Calu3 (cell line): ENCODE results near the gene ZNF428. TPM values are rescaled to one million over a fixed set of nuclear protein-coding genes. Genes with fewer than 3 reads are reported as not detected.

Experiments used
- BruUV-seq: library from RNA; stranded (reverse); fragments of 400-500 nt; replicated peaks from 2 replicates; lab custom pipeline; 2021; lab: Mats Ljungman, UMichigan
- CTCF ChIA-PET: fragments of 300-600 bp; sonication (Branson Sonifier 250); formaldehyde crosslinking; loops from one replicate; lab custom pipeline; 2022; ENCODE audit warnings: antibody characterized with exemption; lab: Charles Lee
- DNase-seq: peaks from one replicate; pipeline ENCODE4 v3.0.0; 2022
- H3K27ac Mint-ChIP-seq: one replicate; pipeline ENCODE4 v1.8.0; 2022; ENCODE audit warnings: mixed read lengths; ENCODE audit not compliant: unreplicated experiment
- H3K27me3 Mint-ChIP-seq: one replicate; pipeline ENCODE4 v1.8.0; 2022; ENCODE audit warnings: mixed read lengths; ENCODE audit not compliant: unreplicated experiment
- H3K36me3 Mint-ChIP-seq: one replicate; pipeline ENCODE4 v1.8.0; 2022; ENCODE audit warnings: mild to moderate bottlenecking, moderate library complexity, mixed read lengths; ENCODE audit not compliant: insufficient read depth, unreplicated experiment
- H3K4me1 Mint-ChIP-seq: one replicate; pipeline ENCODE4 v1.8.0; 2022; ENCODE audit warnings: mild to moderate bottlenecking, low read depth, mixed read lengths; ENCODE audit not compliant: unreplicated experiment
- H3K4me3 Mint-ChIP-seq: one replicate; pipeline ENCODE4 v1.8.0; 2022; ENCODE audit warnings: mild to moderate bottlenecking, low read depth, moderate library complexity, mixed read lengths; ENCODE audit not compliant: unreplicated experiment
- H3K9me3 Mint-ChIP-seq: one replicate; pipeline ENCODE4 v1.8.0; 2022; ENCODE audit warnings: low read depth, mixed read lengths; ENCODE audit not compliant: unreplicated experiment
- intact Hi-C: fragments of 100-400 bp; cut with micrococcal nuclease; formaldehyde crosslinking; loops from one replicate; pipeline ENCODE4 v1.10.0; 2022; ENCODE audit not compliant: unreplicated experiment
- total RNA-seq: library from RNA; stranded (reverse); gene quantifications from 2 replicates; pipeline ENCODE4 v1.2.3, GENCODE V29; 2022
- TF ChIP-seq, protein P1 (sequence below): fragments of 200-600 bp; IDR thresholded peaks from one replicate; pipeline ENCODE4 v1.8.0; 2022; ENCODE audit warnings: antibody characterized with exemption; ENCODE audit not compliant: unreplicated experiment

The ZNF428 gene
- total RNA-seq, 1 experiment from 2014 or later = 32.8 TPM

DNA sequence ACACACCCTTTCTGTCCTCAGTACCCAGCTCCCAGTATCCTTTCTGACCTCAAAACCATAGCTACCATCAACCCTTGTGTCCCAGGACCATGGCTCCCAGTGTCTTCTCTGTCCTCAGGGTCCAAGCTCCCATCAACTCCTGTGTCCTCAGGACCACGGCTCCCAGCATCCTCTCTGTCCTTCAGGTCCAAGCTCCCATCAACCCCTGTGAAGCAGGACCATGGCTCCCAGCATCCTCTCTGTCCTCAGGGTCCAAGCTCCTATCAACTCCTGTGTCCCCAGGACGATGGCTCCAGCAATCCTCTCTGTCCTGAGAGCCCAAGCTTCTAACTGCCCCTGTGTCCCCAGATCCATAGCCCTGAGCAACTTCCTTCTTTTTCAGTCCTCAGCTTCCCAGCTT, 21.9 kb upstream of the ZNF428 start:
- DNase-seq = no peak
- CTCF ChIA-PET = interaction anchor here (0.5 to 0.7 kb wide), 2 partner anchors 94 to 137 kb away, joined by 4 to 7 read pairs; partner anchors contain the start of gene PHLDB3
- Mint-ChIP-seq H3K36me3 (peaks cover 29% of the 10 kb centered on the region), H3K4me1 (peaks cover 25% of the 10 kb centered on the region), H3K9me3 (peaks cover under 1% of the 10 kb centered on the region), H3K27me3 (peaks cover 45% of the 10 kb centered on the region), H3K27ac (peak overlapping the region; percentile 53), H3K4me3 (peak overlapping the region; percentile 74)
- intact Hi-C loops = no loop called here
- BruUV-seq = no TSS peak
- TF ChIP-seq, protein P1, sequence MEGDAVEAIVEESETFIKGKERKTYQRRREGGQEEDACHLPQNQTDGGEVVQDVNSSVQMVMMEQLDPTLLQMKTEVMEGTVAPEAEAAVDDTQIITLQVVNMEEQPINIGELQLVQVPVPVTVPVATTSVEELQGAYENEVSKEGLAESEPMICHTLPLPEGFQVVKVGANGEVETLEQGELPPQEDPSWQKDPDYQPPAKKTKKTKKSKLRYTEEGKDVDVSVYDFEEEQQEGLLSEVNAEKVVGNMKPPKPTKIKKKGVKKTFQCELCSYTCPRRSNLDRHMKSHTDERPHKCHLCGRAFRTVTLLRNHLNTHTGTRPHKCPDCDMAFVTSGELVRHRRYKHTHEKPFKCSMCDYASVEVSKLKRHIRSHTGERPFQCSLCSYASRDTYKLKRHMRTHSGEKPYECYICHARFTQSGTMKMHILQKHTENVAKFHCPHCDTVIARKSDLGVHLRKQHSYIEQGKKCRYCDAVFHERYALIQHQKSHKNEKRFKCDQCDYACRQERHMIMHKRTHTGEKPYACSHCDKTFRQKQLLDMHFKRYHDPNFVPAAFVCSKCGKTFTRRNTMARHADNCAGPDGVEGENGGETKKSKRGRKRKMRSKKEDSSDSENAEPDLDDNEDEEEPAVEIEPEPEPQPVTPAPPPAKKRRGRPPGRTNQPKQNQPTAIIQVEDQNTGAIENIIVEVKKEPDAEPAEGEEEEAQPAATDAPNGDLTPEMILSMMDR = no peak

DNA sequence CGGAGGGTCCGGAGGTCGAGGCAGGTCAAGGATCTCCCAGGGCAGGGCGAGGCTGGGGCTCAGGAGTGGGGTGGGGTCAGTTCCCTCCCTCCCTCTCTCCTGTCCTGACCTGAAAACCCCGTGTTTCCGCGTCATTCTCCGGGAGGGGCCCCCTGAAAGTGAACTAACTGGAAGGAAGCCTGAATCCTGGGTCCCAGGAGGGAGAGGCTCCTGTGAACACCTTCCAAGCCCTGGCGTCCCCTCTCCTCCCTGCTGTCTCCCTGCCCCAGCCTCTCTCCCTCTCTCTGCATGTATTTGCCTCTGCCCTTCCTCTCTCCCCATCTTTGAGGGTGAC, 21.0 kb upstream of the ZNF428 start:
- CTCF ChIA-PET = interaction anchor here (0.7 kb wide), 1 partner anchor 28 kb away, joined by 4 read pairs; no protein-coding TSS in a partner anchor
- Mint-ChIP-seq H3K27me3 (peaks cover 45% of the 10 kb centered on the region), H3K4me3 (peak overlapping the region; percentile 74), H3K36me3 (peaks cover 32% of the 10 kb centered on the region), H3K27ac (peak overlapping the region; percentile 10), H3K9me3 (no peaks in the 10 kb centered on the region), H3K4me1 (peaks cover 25% of the 10 kb centered on the region)
- intact Hi-C loops = no loop called here
- DNase-seq = no peak
- no TSS peak for BruUV-seq
- TF ChIP-seq, protein P1 = no peak

DNA sequence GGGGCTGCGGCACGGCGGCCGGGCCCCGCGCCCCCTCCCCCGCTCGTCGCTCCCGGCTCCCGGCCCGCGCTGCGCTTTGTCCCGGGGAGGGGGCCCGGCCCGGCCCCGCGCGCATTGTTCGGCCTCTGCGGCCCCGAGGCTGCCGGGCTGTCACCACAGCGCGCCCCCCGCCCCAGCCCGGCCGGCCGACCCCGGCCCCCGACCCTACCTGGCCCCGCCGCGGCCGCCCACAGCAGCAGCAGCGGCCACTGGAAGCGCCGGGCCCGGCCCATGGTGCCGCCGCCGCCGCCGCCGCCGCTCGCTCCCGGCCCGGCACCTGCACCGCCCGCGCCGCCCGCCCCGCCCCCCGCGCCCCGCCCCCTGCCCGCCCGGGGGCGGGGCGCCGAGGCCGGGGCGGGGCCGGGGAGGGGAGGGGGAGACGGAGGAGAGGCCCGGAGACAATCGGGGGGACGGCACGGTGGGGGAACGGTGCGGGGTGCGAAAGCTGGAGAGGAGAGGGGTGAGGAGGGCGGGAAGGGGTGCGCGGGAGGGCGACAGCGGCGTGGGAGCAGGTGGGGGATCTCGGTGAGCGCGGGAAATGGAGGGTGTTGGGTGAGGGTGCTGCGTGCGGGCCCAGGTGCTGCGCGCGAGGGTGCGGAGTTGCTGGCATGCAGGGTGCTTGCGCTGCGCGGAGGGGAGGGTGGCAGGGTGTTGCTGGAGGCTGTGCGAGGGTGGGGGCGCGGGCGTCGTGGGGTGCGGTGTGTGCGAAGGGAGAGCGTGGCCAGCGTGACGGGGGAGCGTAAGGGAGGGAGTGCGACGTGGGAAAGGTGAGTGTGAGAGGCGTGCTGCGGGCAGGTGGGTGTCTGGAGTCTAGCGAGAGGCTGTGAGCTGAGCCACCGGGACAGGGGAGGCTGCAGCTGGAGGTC, 20.3 kb upstream of the ZNF428 start, which contains the start of gene CADM4:
Gene CADM4, minus strand, starts transcription at position 332 of the 905 bp plus-strand sequence. Its CDS starts 60 bp downstream, at position 272.
- peak; percentile 45 for DNase-seq
- TF ChIP-seq, protein P1 = no peak
- intact Hi-C loops = no loop called here
- CTCF ChIA-PET = interaction anchor here (0.7 kb wide), 1 partner anchor 28 kb away, joined by 4 read pairs; no protein-coding TSS in a partner anchor
- H3K4me1 Mint-ChIP-seq = peaks cover 25% of the 10 kb centered on the region
- H3K27ac Mint-ChIP-seq = peak within 1 kb of the TSS; percentile 70
- H3K36me3 Mint-ChIP-seq = peaks cover 32% of the 10 kb centered on the region
- no TSS peak for BruUV-seq
- peak within 1 kb of the TSS; percentile 74 for H3K4me3 Mint-ChIP-seq
- no peaks in the 10 kb centered on the region for H3K9me3 Mint-ChIP-seq
- H3K27me3 Mint-ChIP-seq = peaks cover 45% of the 10 kb centered on the region

DNA sequence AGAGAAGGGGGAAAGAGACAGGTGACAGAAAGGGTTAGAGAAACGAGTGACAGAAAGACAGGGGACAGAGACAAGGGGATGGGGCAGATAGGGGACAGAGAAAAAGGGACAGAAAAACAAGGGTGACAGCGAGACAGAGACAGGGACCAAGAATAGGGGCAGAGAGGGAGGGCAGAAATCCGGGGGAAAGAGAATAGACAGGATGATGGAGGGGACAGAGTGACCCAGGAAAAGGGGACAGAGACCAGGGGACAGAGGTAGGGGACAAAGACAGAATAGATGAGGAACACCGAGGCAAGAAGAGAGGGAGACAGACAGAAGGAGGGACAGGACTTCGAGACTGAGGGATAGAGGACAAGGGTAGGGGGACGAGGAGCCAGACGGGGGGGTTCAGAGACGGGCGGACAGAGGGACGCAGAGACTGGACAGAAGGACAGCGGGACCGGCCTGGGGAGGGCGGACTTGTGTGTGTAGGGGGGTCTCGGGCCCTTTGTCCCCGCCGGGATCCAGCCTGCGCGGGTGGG, 19.6 kb upstream of the ZNF428 start:
- CTCF ChIA-PET = no interaction called here
- intact Hi-C loops = no loop called here
- TF ChIP-seq, protein P1 = no peak
- no peak for DNase-seq
- no TSS peak for BruUV-seq
- peaks cover 32% of the 10 kb centered on the region for H3K36me3 Mint-ChIP-seq
- peaks cover 25% of the 10 kb centered on the region for H3K4me1 Mint-ChIP-seq
- H3K4me3 Mint-ChIP-seq = peak overlapping the region; percentile 74
- H3K27ac Mint-ChIP-seq = peak overlapping the region; percentile 70
- H3K9me3 Mint-ChIP-seq = no peaks in the 10 kb centered on the region
- H3K27me3 Mint-ChIP-seq = peaks cover 45% of the 10 kb centered on the region
